B cell (primary cell): ENCODE measurements around the gene LONP1.

Experiments
- EZH2 ChIP-seq: IDR thresholded peaks from 2 replicates; pipeline ENCODE4 v1.6.1; 2012; ENCODE audit warnings: borderline replicate concordance, low read depth, mild to moderate bottlenecking, moderate library complexity, low read length; ENCODE audit not compliant: insufficient read depth, poor library complexity, severe bottlenecking
- TF ChIP-seq, protein P1 (sequence below): fragments of 200-600 bp; IDR thresholded peaks from one replicate; pipeline ENCODE4 v1.8.0; 2022; ENCODE audit warnings: antibody characterized with exemption, mild to moderate bottlenecking

DNA sequence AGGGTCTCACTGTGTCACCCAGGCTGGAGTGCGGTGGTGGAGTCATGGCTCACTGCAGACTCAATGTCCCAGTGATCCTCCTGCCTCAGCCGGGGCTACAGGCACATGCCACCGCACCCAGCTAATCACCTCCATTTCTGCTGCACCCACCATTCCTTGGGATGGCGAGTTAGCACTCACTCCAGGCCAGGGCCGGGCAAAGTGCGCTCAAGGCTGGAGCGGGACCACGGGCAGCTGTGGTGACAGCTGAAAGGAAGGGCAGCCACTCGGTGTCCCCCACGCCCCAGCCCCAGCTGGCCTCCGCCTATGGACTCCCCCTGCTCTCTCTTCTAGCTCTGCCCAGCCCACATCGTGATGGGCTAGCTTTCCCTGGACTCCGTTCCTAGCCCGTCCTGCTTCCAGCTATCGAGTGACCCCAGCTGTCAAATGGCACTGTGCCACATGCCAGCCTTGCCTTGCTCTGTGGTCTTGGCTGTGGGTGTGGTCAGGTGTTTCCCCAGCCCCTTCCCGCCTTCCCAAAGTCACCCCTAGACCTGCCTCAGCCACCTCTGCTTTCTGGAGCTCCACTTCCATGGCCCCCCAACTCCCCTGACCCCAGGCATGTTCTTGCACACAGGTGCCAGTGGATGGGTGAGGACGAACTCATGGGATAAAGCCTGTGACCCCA, 43.7 kb downstream of the LONP1 start:
- TF ChIP-seq EZH2: no peak
- TF ChIP-seq, protein P1, sequence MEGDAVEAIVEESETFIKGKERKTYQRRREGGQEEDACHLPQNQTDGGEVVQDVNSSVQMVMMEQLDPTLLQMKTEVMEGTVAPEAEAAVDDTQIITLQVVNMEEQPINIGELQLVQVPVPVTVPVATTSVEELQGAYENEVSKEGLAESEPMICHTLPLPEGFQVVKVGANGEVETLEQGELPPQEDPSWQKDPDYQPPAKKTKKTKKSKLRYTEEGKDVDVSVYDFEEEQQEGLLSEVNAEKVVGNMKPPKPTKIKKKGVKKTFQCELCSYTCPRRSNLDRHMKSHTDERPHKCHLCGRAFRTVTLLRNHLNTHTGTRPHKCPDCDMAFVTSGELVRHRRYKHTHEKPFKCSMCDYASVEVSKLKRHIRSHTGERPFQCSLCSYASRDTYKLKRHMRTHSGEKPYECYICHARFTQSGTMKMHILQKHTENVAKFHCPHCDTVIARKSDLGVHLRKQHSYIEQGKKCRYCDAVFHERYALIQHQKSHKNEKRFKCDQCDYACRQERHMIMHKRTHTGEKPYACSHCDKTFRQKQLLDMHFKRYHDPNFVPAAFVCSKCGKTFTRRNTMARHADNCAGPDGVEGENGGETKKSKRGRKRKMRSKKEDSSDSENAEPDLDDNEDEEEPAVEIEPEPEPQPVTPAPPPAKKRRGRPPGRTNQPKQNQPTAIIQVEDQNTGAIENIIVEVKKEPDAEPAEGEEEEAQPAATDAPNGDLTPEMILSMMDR: no peak
